ENCODE data around the gene NLN.

NLN gene

DNA sequence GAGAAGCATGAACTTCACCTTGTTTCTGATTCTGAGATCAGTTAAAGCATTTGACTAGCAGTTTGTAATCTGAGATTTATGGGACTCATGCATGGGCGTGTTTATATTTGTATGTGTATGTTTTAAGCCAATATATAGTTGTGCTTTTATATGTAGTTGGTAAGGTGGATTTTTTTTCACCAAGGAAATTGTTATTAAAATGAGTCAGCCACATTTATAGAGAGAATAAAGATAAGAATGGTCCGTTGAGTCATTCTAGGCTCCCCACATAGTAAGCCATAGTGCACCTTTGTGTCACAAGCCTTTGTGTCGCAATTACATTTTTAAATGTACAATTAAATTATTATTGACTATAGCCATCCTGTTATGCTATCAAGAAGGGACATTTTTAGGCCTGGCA, 89.0 kb downstream of the NLN start:
- no peak for DNase-seq

DNA sequence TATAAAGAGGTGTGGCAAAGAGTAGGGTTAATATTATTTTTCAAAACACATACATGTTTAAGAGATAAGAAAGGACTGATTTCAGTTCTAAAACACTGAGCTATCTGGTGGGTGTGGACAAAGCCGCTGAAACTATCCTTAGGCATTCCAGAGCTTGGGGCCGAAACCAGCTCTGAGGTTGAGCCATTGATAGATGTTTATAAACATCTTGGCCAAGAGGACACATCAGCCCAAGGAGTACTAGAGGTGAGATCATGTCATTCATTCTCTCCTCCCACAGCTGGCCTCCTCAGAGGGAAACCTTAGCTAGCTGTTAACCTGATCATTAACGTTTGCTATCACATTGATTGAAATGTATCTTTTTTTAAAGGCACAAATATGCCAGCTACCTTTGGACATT, 89.9 kb downstream of the NLN start:
- DNase-seq = no peak

DNA sequence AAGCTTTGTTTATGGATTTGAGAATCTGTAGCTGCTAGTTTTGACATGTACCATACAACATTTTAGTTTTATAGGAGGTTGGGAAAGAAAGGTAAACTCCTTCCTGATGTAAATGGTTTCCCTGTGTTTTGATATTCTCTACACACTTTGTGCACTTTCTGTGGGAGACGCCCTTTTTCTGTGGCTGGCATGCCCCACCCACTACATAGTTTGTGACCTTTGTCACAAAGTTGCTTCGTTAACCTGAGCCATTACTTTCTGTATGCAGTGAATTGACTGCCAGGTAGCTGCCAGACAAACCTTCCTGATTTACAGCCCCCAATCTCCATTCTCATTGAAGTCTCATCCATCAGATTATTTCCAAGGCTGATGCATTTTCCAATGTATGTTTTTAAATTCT, 90.6 kb downstream of the NLN start:
- no peak for DNase-seq

DNA sequence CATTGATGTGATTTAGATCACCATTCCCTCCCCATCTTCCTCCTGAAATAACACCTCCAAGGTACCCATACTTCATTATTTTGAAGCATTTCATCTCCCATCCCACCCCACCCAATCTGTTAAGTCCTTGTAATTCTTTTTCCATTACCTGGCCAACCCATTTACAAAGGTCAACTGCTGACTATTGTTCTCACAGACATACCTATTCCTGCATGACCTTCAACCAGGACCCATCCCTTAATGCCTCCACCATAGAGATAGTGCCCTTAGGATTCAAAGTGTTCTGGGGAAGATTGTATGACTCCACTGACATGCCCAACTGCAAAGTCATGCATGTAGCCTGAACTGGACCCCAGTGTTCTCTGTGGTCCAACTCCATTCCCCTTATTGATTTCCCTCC, 91.2 kb downstream of the NLN start:
- no peak for DNase-seq

DNA sequence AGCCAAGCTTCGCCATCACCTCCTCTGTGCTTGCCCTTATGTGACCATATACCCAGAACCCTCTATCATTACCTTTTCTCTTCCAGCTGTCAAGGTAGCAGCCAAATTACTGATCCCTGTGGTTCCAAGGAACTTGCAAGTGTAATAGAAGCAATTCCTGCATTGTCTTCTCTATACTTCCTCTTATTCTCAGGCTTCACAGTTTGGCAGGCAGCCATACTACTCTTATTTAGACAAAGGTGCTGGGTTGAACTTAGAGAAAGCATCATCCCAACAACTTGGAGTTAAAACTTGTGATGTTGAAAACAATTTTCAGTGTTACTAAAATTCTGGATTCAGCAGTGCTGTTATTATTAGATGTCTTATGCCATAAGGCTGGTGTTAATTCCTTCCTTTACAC, 93.2 kb downstream of the NLN start:
- DNase-seq = no peak

DNA sequence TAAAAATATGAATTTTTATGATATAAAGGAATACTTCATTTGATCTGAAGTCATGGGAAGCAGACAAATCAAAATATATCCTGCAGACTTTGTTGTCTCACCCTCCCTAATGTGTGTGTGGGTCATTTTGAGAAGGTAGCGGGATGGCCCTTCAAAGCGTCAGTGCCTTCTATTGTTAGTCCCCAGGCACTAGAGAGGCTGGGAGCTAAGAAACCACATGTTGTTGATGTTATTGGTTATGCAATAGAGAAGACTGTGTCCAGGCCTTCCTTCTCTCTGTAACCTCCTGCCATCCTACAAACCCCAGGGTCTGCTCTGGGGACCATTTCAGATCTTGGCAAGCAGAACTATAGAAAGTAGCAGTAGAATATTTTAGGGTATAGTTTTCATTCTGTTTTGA, 94.7 kb downstream of the NLN start:
- DNase-seq = no peak

DNA sequence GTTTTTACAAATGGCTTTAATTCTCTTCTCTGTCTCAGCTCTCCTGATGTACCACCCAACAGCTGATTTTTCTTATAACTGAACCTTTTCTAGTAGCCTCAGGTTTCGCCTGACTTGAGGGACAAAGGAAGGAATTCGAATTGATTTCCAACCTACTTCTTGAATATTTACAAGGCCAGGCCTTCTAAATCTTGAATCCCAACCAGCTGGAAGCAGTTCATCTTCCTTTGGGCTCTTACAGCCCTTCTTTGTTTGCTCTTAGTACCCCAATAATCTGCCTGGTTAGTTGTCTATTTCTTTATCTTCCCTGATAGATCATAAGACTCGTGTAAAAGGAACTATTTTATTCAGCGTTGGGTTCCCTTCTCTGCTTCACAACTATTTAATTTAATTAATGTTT, 95.9 kb downstream of the NLN start:
- DNase-seq = no peak

DNA sequence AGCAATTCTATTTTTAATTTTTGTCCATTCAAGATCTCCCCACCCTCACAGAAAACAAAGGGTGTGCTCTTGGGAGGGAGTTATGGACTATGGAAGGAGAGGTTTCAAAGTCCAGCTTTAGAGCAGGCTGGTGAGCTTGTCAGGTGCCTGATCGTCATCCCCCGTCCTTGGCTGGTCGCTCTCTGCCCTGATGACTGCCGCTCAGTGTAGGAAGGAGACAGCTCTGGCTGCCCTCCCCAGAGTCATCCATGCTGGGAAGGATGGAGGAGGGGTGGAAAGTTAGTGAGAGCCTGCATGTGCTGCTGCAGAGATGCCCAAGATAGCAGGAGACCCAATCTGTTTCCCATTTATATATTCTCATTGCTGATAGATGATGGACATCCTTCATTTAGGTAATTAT, 96.6 kb downstream of the NLN start:
- no peak for DNase-seq

DNA sequence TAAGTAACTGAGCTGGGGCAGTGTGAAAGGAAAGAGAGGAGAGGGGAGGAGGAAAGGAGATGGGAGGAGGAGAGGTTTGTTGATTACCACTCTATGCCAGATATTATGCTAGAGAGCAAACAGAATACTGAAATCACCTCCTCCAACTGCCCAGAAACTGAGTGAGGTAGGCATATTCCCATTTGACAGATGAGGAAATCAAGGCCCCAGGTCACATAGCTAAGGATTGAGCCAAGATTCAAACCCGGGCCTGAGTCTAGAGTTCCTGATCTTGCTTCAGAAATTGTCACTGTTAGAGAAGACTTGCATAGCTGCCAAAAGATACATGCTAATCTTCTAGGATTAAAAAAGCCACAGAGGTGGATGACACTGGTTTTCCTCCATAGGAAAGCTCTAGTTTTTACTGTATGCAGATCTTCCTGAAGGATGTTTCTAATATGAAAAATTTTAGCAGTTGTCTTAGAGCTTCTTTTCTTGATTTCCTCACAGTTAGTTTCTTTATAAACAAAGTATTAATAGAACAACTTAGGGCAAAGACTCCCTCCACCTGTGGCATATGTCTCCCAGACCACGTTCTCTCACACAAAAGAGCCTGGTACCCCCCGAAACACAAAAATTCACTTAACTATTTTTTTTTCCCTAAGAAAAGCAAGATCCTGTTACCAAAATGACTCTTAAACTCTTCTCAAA, 97.4 kb downstream of the NLN start:
- no peak for DNase-seq

DNA sequence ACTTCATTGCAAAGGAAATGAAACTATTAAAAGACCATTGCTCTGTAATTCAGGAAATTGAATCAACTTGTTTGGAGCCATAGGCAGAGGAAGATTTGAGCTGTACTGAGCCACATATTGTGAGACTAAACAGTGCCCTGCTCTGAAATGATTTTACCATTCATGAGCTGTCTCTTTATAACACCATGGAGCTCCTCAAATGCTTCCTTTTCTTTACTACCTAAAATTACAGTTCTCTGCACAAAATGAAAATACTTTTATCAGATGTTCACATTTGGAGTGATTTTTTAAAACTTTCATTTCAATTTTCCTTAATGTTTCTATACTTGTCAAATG, 97.9 kb downstream of the NLN start:
- no peak for DNase-seq

DNA sequence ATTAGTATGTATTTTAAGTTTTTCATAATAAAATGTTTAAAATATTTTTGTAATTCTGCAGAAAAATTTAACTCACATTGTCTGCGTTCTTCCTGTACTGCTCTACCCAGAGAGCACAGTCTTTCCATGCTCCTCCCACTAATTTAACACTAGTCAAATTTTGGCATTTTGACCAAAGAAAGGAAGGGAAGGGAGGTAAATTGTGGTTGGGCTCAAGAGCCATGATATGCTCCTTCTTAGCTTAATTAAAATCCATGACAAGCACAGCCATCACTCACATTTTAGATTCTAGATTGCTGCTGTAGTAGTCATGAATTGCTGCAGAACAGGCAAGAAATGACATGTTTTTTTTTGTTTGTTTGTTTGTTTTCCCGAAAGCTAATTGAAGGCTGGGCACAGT, 98.4 kb downstream of the NLN start:
- no peak for DNase-seq

DNA sequence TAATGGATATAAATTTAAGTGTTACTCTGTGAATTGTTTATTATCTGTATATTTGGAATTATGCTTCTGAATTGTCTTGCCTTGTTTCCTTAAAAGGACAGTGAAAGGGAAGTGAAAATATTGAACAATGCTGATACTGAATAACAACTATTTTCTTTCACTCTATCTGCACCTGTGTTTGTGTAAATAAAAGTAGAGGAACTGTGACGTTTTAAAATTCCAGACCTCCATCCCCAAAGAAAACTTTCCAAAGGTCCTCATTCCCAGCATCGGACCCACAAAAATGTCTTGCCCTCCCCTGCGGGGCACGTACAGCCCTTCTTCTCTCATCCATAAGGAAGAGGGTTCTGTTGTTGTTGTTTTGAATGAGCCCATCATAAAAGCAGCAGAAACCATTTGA, 100.0 kb downstream of the NLN start:
- DNase-seq = no peak

DNA sequence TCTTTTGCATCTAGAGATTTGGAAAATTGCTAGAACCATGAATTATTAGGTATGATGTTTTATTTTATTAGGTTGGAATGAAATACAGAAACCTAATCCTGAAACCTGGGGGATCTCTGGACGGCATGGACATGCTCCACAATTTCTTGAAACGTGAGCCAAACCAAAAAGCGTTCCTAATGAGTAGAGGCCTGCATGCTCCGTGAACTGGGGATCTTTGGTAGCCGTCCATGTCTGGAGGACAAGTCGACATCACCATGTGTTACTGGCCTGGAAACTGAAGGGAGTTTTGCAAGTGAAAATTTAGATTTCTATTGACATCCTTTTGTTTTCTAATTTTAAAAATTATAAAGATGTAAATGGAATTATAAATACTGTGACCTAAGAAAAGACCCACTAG, 100.7 kb downstream of the NLN start:
- DNase-seq = no peak

DNA sequence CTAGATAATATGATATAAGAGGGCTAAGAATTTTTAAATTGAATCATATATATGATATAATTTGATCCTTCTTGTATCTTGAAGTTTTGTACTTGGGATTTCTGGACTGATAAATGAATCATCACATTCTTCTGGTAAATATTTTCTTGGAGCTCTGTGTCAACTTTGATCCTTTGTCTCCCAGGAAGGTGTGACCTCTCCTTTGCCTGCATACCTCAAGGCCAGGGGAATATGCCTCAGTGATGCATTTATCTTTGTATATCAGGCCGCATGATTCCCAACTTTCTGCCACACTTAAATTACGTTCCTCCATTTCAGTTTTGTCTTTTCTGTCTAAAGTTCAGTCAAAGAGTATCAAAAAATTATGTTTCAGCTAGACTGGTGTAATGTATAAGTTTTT, 101.2 kb downstream of the NLN start:
- DNase-seq = no peak

DNA sequence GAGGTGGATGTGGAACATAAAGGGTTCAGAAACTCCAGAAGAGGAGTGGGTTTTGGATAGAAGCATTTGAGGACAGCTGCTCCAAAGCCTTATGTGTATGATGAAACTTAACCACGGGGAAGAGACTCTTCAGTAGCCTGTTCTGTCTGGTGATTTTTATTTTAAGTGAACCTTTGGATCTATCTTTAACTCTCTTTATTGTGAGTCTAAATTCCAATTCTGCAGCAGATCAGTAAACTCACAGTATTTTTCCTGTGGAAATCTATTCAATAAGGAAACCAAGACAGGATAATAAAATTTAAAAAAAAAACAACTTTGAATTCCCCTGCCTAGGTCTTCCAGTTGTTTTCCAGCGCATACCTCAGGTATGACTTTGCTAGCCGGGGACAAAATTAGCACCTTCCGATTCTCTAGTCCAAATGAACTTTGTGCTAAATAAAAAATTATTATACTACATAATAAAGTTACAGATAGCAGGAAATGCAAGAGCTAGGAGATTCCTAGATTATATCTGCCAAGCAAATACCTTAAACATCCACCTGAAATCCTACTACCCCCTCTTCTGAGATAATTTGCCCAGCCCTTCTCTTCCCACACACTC, 101.9 kb downstream of the NLN start:
- DNase-seq = no peak

DNA sequence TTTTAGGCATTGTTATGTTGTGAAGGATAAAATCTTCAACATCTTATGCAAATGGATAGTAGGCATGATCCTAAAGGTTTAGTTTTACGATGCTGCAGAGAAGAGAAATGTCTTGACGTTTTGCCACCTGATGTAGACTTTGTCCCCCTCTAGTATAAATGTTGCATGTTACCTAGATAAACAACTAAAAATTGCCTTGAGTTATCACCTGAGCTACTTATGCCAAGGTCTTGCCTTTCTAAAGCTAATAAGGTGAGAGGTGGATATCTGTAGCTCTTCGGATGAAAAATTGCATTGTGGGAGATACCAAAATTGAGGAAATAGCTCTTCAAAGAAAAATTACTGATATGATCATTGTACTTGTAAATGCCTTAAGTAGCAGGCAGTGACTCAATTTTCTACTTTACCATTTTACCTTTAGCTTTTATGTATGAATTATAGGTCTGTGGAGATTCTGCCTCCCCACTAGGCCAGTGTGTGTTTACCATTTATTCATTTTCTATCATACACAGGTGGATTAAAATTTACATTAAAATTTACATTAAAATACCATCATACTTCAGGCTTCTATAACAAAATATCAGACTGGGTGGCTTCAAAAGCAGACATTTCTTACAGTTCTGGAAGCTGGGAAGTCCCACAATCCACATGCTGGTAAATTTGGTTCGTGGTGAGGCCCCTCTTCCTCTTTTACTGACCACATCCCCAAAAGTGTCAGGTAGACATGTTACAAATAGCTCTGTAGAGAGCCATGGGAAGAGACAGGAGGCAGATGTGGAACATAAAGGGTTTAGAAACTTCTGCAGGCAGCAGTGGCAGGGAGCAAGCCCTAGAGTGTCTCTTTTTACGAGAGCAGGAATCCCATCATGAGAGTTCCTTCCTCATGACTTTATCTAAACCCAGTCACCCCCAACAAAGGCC, 103.7 kb downstream of the NLN start:
- DNase-seq = no peak

DNA sequence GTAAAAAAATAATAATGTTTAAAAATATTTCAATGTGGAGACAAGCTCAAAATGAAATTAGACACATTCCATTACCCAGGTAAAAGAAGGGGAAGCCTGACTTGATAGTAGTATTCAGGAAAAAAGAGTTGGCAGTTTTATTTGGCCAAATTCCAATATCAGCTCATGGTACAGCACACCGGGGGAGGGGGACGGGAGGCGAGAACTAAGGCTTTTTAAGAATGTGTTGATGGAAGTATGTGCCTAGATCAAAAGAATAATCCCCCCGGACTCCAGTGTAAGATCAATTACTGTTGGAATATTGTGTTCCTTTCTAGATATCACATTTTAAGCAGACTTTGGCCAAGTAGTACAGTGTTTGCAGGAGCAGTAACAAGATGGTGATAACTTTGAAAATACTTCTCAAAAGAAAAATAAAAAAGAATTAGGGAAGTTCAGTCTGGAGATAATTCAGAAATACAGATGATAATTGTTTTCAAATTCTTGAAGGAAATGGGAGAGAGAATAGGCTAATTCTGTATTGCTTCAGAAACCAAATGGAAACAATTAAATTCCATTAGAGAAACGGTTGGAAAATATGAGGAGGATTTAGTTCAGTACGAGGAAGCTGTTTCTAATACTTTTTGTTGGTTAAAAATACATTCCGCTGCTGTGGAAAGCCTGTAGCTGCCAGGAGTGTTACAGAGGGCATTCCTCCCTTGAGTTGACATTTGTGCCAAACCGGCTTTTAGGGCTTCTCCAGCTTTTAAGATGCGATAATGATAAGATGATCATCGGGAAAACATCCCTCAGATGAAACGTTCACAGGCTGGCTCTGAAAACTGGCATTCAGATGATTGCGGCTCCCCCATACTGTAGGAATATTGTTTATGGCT, 106.3 kb downstream of the NLN start:
- no peak for DNase-seq

DNA sequence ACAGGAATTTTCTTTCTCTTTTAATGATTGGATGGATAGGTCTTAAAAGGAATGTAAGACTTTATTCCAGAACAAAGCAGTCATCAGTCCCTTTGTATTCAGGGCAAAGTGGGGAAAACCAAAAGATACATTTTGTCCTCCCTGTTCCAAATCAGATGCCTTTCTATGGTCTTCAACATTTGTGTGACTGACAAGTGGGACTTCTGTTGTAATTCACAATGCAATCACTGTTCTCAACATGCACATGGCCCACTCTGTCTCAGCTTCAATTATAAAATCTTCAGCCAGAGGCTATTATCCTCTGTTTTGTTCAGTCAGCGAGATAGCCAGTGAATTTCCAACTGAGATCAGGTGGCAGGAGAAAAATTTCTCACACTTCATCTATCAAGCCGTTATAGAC, 108.9 kb downstream of the NLN start:
- DNase-seq = no peak

DNA sequence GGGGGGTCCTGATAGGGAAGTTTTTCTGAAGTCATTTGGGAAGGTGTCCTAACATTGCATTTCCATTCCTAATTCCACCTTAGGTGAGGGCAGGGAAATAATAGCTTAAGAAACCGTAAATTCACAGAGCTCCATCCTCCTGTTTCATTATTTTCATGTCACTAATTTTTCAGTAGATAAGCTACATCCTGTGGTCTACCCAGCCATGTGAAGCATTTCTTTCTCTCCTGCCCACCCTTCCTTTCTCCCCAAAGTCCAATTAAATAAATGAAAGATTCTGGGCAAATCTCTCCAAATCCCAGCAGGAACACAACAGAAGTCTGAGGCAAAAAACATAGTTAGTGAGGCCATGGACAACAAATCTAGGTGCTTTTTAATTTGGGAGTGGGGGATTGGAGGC, 109.3 kb downstream of the NLN start:
- no peak for DNase-seq

DNA sequence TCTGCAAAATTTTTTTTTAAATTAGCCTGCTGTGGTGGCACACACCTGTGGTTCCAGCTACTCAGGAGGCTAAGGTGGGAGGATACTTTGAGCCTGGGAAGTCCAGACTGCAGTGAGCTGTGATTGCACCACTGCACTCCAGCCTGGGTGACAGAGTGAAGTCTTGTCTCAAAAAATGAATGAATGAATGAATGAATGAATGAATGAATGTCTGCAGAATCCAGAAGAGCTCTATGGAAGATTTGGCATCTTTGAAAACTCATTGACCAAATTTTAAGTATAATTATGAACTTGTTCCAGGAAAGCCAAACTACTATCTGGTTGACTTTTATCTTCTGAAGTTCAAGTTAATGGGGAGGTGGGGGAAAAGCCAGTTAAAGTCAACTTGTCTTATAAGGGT, 110.1 kb downstream of the NLN start:
- DNase-seq = no peak

DNA sequence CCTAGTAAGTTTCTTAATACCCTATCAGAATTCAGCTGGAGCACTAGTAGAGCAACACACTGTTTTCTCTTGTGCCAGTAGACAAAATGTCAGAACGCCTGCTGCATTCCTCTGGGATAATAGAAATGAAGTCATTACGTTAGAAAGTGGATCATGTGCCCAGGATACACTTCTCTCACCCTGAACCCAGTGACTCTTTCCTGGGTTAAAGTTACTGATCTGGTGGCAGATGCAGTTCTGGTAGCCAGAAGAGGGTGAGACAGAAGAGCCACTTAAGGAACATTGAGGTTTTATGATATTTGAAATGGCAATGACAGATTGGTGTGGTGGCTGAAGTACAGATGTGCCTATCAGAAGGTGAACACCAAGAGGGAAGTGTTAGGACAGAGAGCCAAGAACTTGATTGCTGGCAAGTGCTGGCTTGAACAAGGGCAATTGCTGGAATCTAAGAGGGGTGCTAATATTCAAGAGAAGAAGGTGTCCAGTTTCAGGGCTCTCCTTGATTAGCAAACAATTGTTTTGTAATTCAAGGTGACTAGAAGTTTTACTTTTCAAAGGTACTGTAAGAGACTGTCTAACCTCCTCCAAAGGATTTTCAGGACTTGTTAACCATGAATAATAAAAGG, 110.7 kb downstream of the NLN start:
- DNase-seq = no peak

DNA sequence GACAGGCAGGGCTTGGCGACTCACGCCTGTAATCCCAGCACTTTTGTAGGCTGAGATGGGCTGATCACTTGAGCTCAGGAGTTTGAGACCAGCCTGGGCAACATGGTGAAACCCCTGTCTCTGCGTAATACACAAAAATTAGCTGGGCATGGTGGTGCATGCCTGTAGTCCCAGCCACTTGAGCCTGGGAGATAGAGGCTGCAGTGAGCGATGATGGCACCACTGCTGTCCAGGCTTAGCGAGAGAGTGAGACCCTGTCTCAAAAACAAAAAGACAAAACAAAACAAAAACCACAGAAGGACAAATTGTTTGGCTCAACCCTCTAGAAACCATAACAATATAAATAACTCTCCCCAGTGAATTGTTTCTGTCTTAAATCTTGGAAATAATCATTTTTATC, 111.8 kb downstream of the NLN start:
- DNase-seq = no peak

DNA sequence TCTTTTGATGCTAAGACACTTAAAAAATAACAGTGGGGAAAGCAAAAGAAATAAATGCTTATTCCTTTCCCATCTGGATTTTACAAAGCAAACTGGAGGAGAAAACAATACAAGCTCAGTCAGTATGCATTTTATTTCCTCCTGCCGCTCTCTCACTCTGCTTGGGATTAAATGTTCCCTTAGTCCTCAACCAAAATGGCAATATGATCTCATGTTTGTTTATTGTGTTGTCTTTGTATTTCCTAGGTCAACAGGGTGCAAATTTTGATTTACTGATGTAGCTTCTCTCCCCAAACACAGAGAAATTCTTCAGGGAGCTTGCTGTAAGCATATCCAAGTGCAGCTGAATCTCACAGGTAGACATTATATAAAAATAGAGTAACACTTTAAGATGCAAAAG, 112.3 kb downstream of the NLN start:
- DNase-seq = no peak

Measured in SW 1271 (cell line).